Activated CD4-positive, alpha-beta T cell treated with anti-CD3 and anti-CD28 coated beads for 36 hours (primary cell): ENCODE data around the gene YPEL5. TPM values are rescaled to one million over a fixed set of nuclear protein-coding genes. Genes with fewer than 3 reads are reported as not detected.

Experiments used
- ATAC-seq: fragments of 200-7000 bp; cut with Tn5 transposase; one replicate; pipeline ENCODE4 v1.10.0; 2021; ENCODE audit warnings: mild to moderate bottlenecking, moderate library complexity
- CTCF ChIA-PET: fragments of 350-600 bp; sonication (Branson Sonifier 250); formaldehyde crosslinking; loops from one replicate; lab custom pipeline; 2021; ENCODE audit warnings: antibody characterized with exemption; lab: Charles Lee
- POLR2A ChIA-PET: fragments of 350-600 bp; sonication (Branson Sonifier 250); formaldehyde crosslinking; loops from one replicate; lab custom pipeline; 2021; ENCODE audit warnings: antibody characterized with exemption, inconsistent platforms; lab: Charles Lee
- DNase-seq: peaks from one replicate; pipeline ENCODE4 v3.0.0-alpha.2; 2020
- H3K27ac Mint-ChIP-seq: one replicate; pipeline ENCODE4 v1.8.0; 2021; ENCODE audit warnings: mixed read lengths
- H3K27me3 Mint-ChIP-seq: one replicate; pipeline ENCODE4 v1.8.0; 2021; ENCODE audit warnings: mixed read lengths
- H3K36me3 Mint-ChIP-seq: one replicate; pipeline ENCODE4 v1.8.0; 2021; ENCODE audit warnings: low read depth, mixed read lengths
- H3K4me1 Mint-ChIP-seq: one replicate; pipeline ENCODE4 v1.8.0; 2021; ENCODE audit warnings: mixed read lengths
- H3K4me3 Mint-ChIP-seq: one replicate; pipeline ENCODE4 v1.8.0; 2021; ENCODE audit warnings: mild to moderate bottlenecking, moderate library complexity, mixed read lengths
- H3K9me3 Mint-ChIP-seq: one replicate; pipeline ENCODE4 v1.8.0; 2021; ENCODE audit warnings: low read depth, mixed read lengths
- intact Hi-C, 2 experiments: fragments of 100-400 bp; cut with DNase I in 1 of 2; cut with micrococcal nuclease in 1 of 2; formaldehyde crosslinking; loops; one replicate each; pipeline versions ENCODE4 v1.14.2 to v1.15.1; 2022 to 2024; cut with DNase I, micrococcal nuclease
- total RNA-seq, 2 experiments: library from RNA; stranded (reverse); gene quantifications; one replicate each; pipeline ENCODE4 v1.2.3, GENCODE V29; 2021

YPEL5 gene
- total RNA-seq, 2 experiments from 2014 or later = 27.2 to 35.8 TPM

- ChIA-PET CTCF (interaction anchor here (1.4 to 2.3 kb wide), 2 partner anchors 39 to 508 kb away, joined by 4 to 7 read pairs; no protein-coding TSS in a partner anchor), POLR2A (no interaction called here)
- intact Hi-C loops = no loop called here
- Mint-ChIP-seq H3K4me3 (no peak overlapping the region), H3K4me1 (no peaks in the 10 kb centered on the region), H3K27ac (no peak overlapping the region), H3K27me3 (no peaks in the 10 kb centered on the region), H3K9me3 (no peaks in the 10 kb centered on the region), H3K36me3 (no peaks in the 10 kb centered on the region)
- DNase-seq = no peak
- no peak for ATAC-seq
Observed at GRCh38 chr2:30203156-30203555, 56.3 kb downstream of the YPEL5 start.

- intact Hi-C loops = no loop called here
- DNase-seq = no peak
- H3K36me3 Mint-ChIP-seq = no peaks in the 10 kb centered on the region
- H3K9me3 Mint-ChIP-seq = no peaks in the 10 kb centered on the region
- ChIA-PET CTCF (interaction anchor here (0.5 to 5.5 kb wide), 6 partner anchors 11 to 507 kb away, joined by 3 to 61 read pairs (median 4); no protein-coding TSS in a partner anchor), POLR2A (interaction anchor here (0.5 to 0.6 kb wide), 2 partner anchors 324 to 495 kb away, joined by 3 read pairs; no protein-coding TSS in a partner anchor)
- no peak overlapping the region for H3K27ac Mint-ChIP-seq
- peaks cover 10% of the 10 kb centered on the region for H3K4me1 Mint-ChIP-seq
- ATAC-seq = no peak
- no peak overlapping the region for H3K4me3 Mint-ChIP-seq
- H3K27me3 Mint-ChIP-seq = no peaks in the 10 kb centered on the region
Observed at GRCh38 chr2:30204281-30204680, 57.5 kb downstream of the YPEL5 start.

GRCh38 chr2:30205456-30205855 is 58.6 kb downstream of the YPEL5 start:
- Mint-ChIP-seq H3K4me1 (peaks cover 18% of the 10 kb centered on the region), H3K27ac (no peak overlapping the region), H3K36me3 (no peaks in the 10 kb centered on the region), H3K9me3 (no peaks in the 10 kb centered on the region), H3K27me3 (no peaks in the 10 kb centered on the region), H3K4me3 (no peak overlapping the region)
- ChIA-PET CTCF (interaction anchor here (0.5 to 5.5 kb wide), 4 partner anchors 41 to 523 kb away, joined by 3 to 61 read pairs (median 6); no protein-coding TSS in a partner anchor), POLR2A (no interaction called here)
- DNase-seq = no peak
- no peak for ATAC-seq
- intact Hi-C loops = loop anchor here in 1 of 2 experiments (5.0 kb wide), 1 partner anchor 422 kb away; no protein-coding TSS in a partner anchor

GRCh38 chr2:30206461-30207430 is 59.9 kb downstream of the YPEL5 start:
- ATAC-seq (no peak), DNase-seq (no peak)
- POLR2A ChIA-PET = no interaction called here
- Mint-ChIP-seq H3K27ac (no peak overlapping the region), H3K27me3 (no peaks in the 10 kb centered on the region), H3K4me1 (peaks cover 18% of the 10 kb centered on the region), H3K9me3 (no peaks in the 10 kb centered on the region), H3K4me3 (no peak overlapping the region), H3K36me3 (no peaks in the 10 kb centered on the region)
- intact Hi-C loops = loop anchor here in 1 of 2 experiments (5.0 kb wide), 1 partner anchor 421 kb away; no protein-coding TSS in a partner anchor
- CTCF ChIA-PET = interaction anchor here (0.8 to 5.5 kb wide), 11 partner anchors 18 to 508 kb away, joined by 3 to 140 read pairs (median 6); no protein-coding TSS in a partner anchor

- Mint-ChIP-seq H3K4me1 (peaks cover 18% of the 10 kb centered on the region), H3K4me3 (no peak overlapping the region), H3K9me3 (no peaks in the 10 kb centered on the region), H3K27me3 (no peaks in the 10 kb centered on the region), H3K36me3 (no peaks in the 10 kb centered on the region), H3K27ac (no peak overlapping the region)
- ChIA-PET CTCF (interaction anchor here (0.6 to 5.5 kb wide), 58 partner anchors 9 to 1087 kb away, joined by 3 to 140 read pairs (median 4); no protein-coding TSS in a partner anchor), POLR2A (interaction anchor here (0.7 to 1.4 kb wide), 2 partner anchors 23 to 25 kb away, joined by 3 to 7 read pairs; partner anchors contain the start of gene LBH)
- ATAC-seq = peak; percentile 74
- intact Hi-C loops = loop anchor here (1.0 to 5.0 kb wide), 6 partner anchors 18 to 503 kb away; no protein-coding TSS in a partner anchor
- DNase-seq = peak; percentile 62
Observed at GRCh38 chr2:30208453-30208852, 61.6 kb downstream of the YPEL5 start.

GRCh38 chr2:30209227-30209626 is 62.4 kb downstream of the YPEL5 start:
- Mint-ChIP-seq H3K4me1 (peaks cover 18% of the 10 kb centered on the region), H3K9me3 (no peaks in the 10 kb centered on the region), H3K27me3 (no peaks in the 10 kb centered on the region), H3K4me3 (no peak overlapping the region), H3K27ac (peak overlapping the region; percentile 37), H3K36me3 (no peaks in the 10 kb centered on the region)
- DNase-seq = no peak
- intact Hi-C loops = loop anchor here in 1 of 2 experiments (5.0 kb wide), 1 partner anchor 418 kb away; no protein-coding TSS in a partner anchor
- POLR2A ChIA-PET = interaction anchor here (0.6 to 1.4 kb wide), 4 partner anchors 18 to 266 kb away, joined by 3 to 7 read pairs (median 4); partner anchors contain the start of gene LBH
- peak; percentile 44 for ATAC-seq
- CTCF ChIA-PET = interaction anchor here (0.5 to 5.5 kb wide), 48 partner anchors 9 to 1086 kb away, joined by 3 to 140 read pairs (median 4); no protein-coding TSS in a partner anchor

Other genes with a start within 250 kb of the YPEL5 start
- not detected for gene ALK, start 225.4 kb upstream of the YPEL5 start, total RNA-seq
- gene LBH, start 84.5 kb downstream of the YPEL5 start, total RNA-seq = 100 to 1,000 TPM in 1 of 2 experiments, 10 to 100 TPM in 1; 89.6 to 108 TPM